HepG2 (cell line): ENCODE results near the gene DLEC1. TPM values are rescaled to one million over a fixed set of nuclear protein-coding genes. Genes with fewer than 3 reads are reported as not detected.

Source experiments
- ATAC-seq: fragments of 200-7000 bp; cut with Tn5 transposase; 3 replicates; pipeline ENCODE4 v1.9.1; 2020; ENCODE audit warnings: mild to moderate bottlenecking, moderate library complexity
- BruUV-seq: library from RNA; stranded (reverse); fragments of 400-500 nt; replicated peaks from 2 replicates; lab custom pipeline; 2021; lab: Mats Ljungman, UMichigan
- CTCF ChIA-PET: fragments of 300-600 bp; formaldehyde crosslinking; extraction: SDS; loops from one replicate; lab custom pipeline; 2021; ENCODE audit warnings: low total read pairs, inconsistent platforms, low intra/inter-chr PET ratio; lab: Yijun Ruan, JAX
- POLR2A ChIA-PET: fragments of 350-600 bp; sonication (Branson Sonifier 250); formaldehyde crosslinking; loops from one replicate; lab custom pipeline; 2020; ENCODE audit warnings: antibody characterized with exemption, inconsistent platforms; lab: Yijun Ruan, JAX
- DNase-seq: peaks from one replicate; pipeline ENCODE4 v3.0.0-alpha.2; 2015; ENCODE audit warnings: low spot score
- FAIRE-seq: peaks from 3 replicates; lab custom pipeline; 2011; peaks lifted over from hg19 to GRCh38; lab: Jason Lieb, UNC
- H2AFZ ChIP-seq: one replicate; pipeline ENCODE4 v1.6.1; 2011; ENCODE audit warnings: low read length, inconsistent platforms
- H3K27ac ChIP-seq: fragments of 300-600 bp; 3 replicates; pipeline ENCODE4 v1.8.0; 2011; ENCODE audit warnings: mixed run types, mild to moderate bottlenecking, mixed read lengths, low read length, inconsistent platforms; ENCODE audit not compliant: insufficient read depth; ENCODE audit errors: extremely low read length
- H3K27me3 ChIP-seq, 2 experiments: fragments of 200-600 bp in 1 of 2; 2 replicates in 1 of 2; 3 replicates in 1 of 2; pipeline versions ENCODE4 v1.6.0 to v1.8.0; 2011; ENCODE audit warnings: low read length in 2 of 2, mild to moderate bottlenecking in 2 of 2, moderate library complexity in 2 of 2, inconsistent platforms in 1 of 2; ENCODE audit not compliant: insufficient read depth in 2 of 2, control insufficient read depth in 1 of 2
- H3K36me3 ChIP-seq, 2 experiments: fragments of 200-600 bp in 1 of 2; replicated peaks in 1 of 2; 2 replicates in 1 of 2; 3 replicates in 1 of 2; pipeline versions ENCODE4 v1.5.1 to v1.8.0; 2011; ENCODE audit warnings: low read length in 2 of 2, inconsistent platforms in 1 of 2; ENCODE audit not compliant: insufficient read depth in 2 of 2, control insufficient read depth in 1 of 2
- H3K4me1 ChIP-seq: 2 replicates; pipeline ENCODE4 v1.5.1; 2012; ENCODE audit warnings: low read length, inconsistent platforms; ENCODE audit not compliant: insufficient read depth
- H3K4me2 ChIP-seq: 2 replicates; pipeline ENCODE4 v1.6.0; 2011; ENCODE audit warnings: low read depth, low read length, inconsistent platforms
- H3K4me3 ChIP-seq, 3 experiments: fragments of 200-600 bp in 1 of 3; sonication (generic), shearing (Covaris generic) in 1 of 3; replicated peaks in 1 of 3; 2 replicates each; pipeline ENCODE4 v1.5.1; 2011 to 2016; ENCODE audit warnings: low read length in 3 of 3, inconsistent platforms in 2 of 3, low read depth in 2 of 3, mild to moderate bottlenecking in 2 of 3, control low read depth in 1 of 3, mixed read lengths in 1 of 3; ENCODE audit not compliant: insufficient read depth in 1 of 3
- H3K79me2 ChIP-seq: one replicate; pipeline ENCODE4 v1.6.1; 2011; ENCODE audit warnings: low read length, inconsistent platforms; ENCODE audit not compliant: insufficient read depth
- H3K9ac ChIP-seq: 2 replicates; pipeline ENCODE4 v1.6.0; 2011; ENCODE audit warnings: mild to moderate bottlenecking, low read depth, low read length, inconsistent platforms; ENCODE audit not compliant: insufficient read depth
- H3K9me3 ChIP-seq: 2 replicates; pipeline ENCODE4 v1.5.1; 2012; ENCODE audit warnings: mild to moderate bottlenecking, low read length
- H4K20me1 ChIP-seq: 2 replicates; pipeline ENCODE4 v1.6.0; 2011; ENCODE audit warnings: inconsistent platforms, mild to moderate bottlenecking, low read length, moderate library complexity; ENCODE audit not compliant: insufficient read depth
- FOXA1 ChIP-seq, 2 experiments: fragments of 450-650 bp in 1 of 2; sonication (generic) in 1 of 2; formaldehyde crosslinking in 1 of 2; IDR thresholded peaks; 2 replicates each; pipeline versions ENCODE4 v1.4.0 to v1.6.1; 2016 to 2020; ENCODE audit warnings: missing genetic modification reagents in 1 of 2
- HMGXB4 ChIP-seq, 2 experiments: sonication (generic) in 1 of 2; formaldehyde crosslinking in 1 of 2; IDR thresholded peaks; 2 replicates each; pipeline versions ENCODE4 v1.4.0 to v1.6.1; 2018 to 2020; ENCODE audit warnings: missing genetic modification reagents in 2 of 2, borderline replicate concordance in 1 of 2, low read depth in 1 of 2, mild to moderate bottlenecking in 1 of 2, missing biosample characterization in 1 of 2
- IRF9 ChIP-seq: sonication (generic); formaldehyde crosslinking; IDR thresholded peaks from 2 replicates; pipeline ENCODE4 v1.8.0; 2022; ENCODE audit warnings: missing genetic modification reagents, mild to moderate bottlenecking, borderline replicate concordance
- SMAD1 ChIP-seq: sonication (generic); formaldehyde crosslinking; IDR thresholded peaks from 2 replicates; pipeline ENCODE4 v1.4.0; 2020; ENCODE audit warnings: missing genetic modification reagents, low read depth, mild to moderate bottlenecking, borderline replicate concordance
- ZNF326 ChIP-seq: sonication (generic); formaldehyde crosslinking; IDR thresholded peaks from 2 replicates; pipeline ENCODE4 v1.4.0; 2020; ENCODE audit warnings: missing genetic modification reagents, borderline replicate concordance
- ZNF331 ChIP-seq: sonication (generic); formaldehyde crosslinking; IDR thresholded peaks from 2 replicates; pipeline ENCODE4 v1.4.0; 2020; ENCODE audit warnings: missing genetic modification reagents
- ZNF501 ChIP-seq: sonication (generic); formaldehyde crosslinking; IDR thresholded peaks from 2 replicates; pipeline ENCODE4 v1.5.1; 2020; ENCODE audit warnings: mild to moderate bottlenecking, moderate library complexity, missing genetic modification reagents
- WGBS: methylation state at CpG from one replicate; pipeline ENCODE4 v1.1.6; 2017; ENCODE audit warnings: low lambda C conversion rate; 5-methylcytosine and 5-hydroxymethylcytosine counted together
- in situ Hi-C: cut with HindIII; loops from 2 replicates; pipeline ENCODE4 v1.10.0; 2017; ENCODE audit warnings: low pct_unique_long_range_greater_than_20kb; ENCODE audit not compliant: extremely low pct_ligation_motif_present
- intact Hi-C: fragments of 100-400 bp; cut with micrococcal nuclease; formaldehyde crosslinking; loops from one replicate; pipeline ENCODE4 v1.10.0; 2022; ENCODE audit not compliant: unreplicated experiment
- polyA plus RNA-seq, 8 experiments: library from polyadenylated mRNA; depleted of rRNA in 3 of 8; stranded (reverse) in 7 of 8; unstranded in 1 of 8; fragments of >200 nt; fragmentation: Illumina TruSeq in 4 of 8; extraction: Trizol in 4 of 8; gene quantifications; 2 replicates each; pipeline versions ENCODE4 v1.2.1 to v1.2.3, GENCODE V29; 2011 to 2016; ENCODE audit warnings: low read depth in 4 of 8, missing spikeins in 1 of 8, mixed read lengths in 1 of 8; ENCODE audit not compliant: insufficient read depth in 1 of 8
- total RNA-seq, 5 experiments: library from RNA; depleted of rRNA; stranded (reverse); fragments of >200 nt; fragmentation: Illumina TruSeq; extraction: Trizol; gene quantifications; 2 replicates each; pipeline ENCODE4 v1.2.3, GENCODE V29; 2016; ENCODE audit warnings: low read depth in 1 of 5
- TF ChIP-seq, protein P1 (sequence below): sonication (generic); formaldehyde crosslinking; IDR thresholded peaks from 2 replicates; pipeline ENCODE4 v1.5.0; 2020; ENCODE audit warnings: missing genetic modification reagents
- TF ChIP-seq, protein P2 (sequence below), 2 experiments: sonication (generic) in 1 of 2; formaldehyde crosslinking in 1 of 2; IDR thresholded peaks; 2 replicates each; pipeline versions ENCODE4 v1.6.1 to v1.9.0; 2014 to 2022; ENCODE audit warnings: antibody characterized with exemption in 1 of 2, borderline replicate concordance in 1 of 2, inconsistent platforms in 1 of 2, low read depth in 1 of 2, missing genetic modification reagents in 1 of 2
- TF ChIP-seq, protein P3 (sequence below): IDR thresholded peaks from 2 replicates; pipeline ENCODE4 v1.6.1; 2012; ENCODE audit warnings: low read depth, low read length, improper control_type of control experiment

The DLEC1 gene
- total and polyA plus RNA-seq, 2 of the 13 experiments (the other 11 are each of a cell fraction or from before 2014, with no cell fraction given), result 0.09 TPM; not detected in 1

- no peak for FAIRE-seq
- ChIA-PET POLR2A (no interaction called here), CTCF (no interaction called here)
- BruUV-seq, result no TSS peak
- intact Hi-C loops (no loop called here), in situ Hi-C loops (no loop called here)
- Histone ChIP-seq H3K4me2 (no peak overlapping the region), H3K9ac (no peak overlapping the region), H3K27ac (no peak overlapping the region), H3K27me3 (peaks cover 1 to 13% of the 10 kb centered on the region in 2 experiments; a peak in 4 of 5 replicates), H3K9me3 (no peaks in the 10 kb centered on the region), H3K36me3 (no peaks in the 10 kb centered on the region), H2AFZ (no peak overlapping the region), H3K79me2 (no peaks in the 10 kb centered on the region), H3K4me3 (no peak overlapping the region), H3K4me1 (peaks cover 86% of the 10 kb centered on the region), H4K20me1 (no peaks in the 10 kb centered on the region)
- WGBS, result 65% methylated on average over 5 of the region's 7 CpGs
- DNase-seq, result no peak
- no peak for ATAC-seq
- TF ChIP-seq, protein P1, sequence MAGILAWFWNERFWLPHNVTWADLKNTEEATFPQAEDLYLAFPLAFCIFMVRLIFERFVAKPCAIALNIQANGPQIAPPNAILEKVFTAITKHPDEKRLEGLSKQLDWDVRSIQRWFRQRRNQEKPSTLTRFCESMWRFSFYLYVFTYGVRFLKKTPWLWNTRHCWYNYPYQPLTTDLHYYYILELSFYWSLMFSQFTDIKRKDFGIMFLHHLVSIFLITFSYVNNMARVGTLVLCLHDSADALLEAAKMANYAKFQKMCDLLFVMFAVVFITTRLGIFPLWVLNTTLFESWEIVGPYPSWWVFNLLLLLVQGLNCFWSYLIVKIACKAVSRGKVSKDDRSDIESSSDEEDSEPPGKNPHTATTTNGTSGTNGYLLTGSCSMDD (CRISPR knock-in tag), result no peak
- TF ChIP-seq, protein P2, sequence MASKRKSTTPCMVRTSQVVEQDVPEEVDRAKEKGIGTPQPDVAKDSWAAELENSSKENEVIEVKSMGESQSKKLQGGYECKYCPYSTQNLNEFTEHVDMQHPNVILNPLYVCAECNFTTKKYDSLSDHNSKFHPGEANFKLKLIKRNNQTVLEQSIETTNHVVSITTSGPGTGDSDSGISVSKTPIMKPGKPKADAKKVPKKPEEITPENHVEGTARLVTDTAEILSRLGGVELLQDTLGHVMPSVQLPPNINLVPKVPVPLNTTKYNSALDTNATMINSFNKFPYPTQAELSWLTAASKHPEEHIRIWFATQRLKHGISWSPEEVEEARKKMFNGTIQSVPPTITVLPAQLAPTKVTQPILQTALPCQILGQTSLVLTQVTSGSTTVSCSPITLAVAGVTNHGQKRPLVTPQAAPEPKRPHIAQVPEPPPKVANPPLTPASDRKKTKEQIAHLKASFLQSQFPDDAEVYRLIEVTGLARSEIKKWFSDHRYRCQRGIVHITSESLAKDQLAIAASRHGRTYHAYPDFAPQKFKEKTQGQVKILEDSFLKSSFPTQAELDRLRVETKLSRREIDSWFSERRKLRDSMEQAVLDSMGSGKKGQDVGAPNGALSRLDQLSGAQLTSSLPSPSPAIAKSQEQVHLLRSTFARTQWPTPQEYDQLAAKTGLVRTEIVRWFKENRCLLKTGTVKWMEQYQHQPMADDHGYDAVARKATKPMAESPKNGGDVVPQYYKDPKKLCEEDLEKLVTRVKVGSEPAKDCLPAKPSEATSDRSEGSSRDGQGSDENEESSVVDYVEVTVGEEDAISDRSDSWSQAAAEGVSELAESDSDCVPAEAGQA (IDR thresholded peaks at IDR 0.05; ENCODE audit: low read depth), result no peak
- TF ChIP-seq, protein P2 (CRISPR knock-in tag; IDR thresholded peaks at IDR 0.05; ENCODE audit: borderline replicate concordance), result no peak
- TF ChIP-seq, protein P3, sequence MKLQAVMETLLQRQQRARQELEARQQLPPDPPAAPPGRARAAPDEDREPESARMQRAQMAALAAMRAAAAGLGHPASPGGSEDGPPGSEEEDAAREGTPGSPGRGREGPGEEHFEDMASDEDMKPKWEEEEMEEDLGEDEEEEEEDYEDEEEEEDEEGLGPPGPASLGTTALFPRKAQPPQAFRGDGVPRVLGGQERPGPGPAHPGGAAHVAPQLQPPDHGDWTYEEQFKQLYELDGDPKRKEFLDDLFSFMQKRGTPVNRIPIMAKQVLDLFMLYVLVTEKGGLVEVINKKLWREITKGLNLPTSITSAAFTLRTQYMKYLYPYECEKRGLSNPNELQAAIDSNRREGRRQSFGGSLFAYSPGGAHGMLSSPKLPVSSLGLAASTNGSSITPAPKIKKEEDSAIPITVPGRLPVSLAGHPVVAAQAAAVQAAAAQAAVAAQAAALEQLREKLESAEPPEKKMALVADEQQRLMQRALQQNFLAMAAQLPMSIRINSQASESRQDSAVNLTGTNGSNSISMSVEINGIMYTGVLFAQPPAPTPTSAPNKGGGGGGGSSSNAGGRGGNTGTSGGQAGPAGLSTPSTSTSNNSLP, result no peak
- TF ChIP-seq IRF9 (CRISPR knock-in tag), result no peak
- no peak for TF ChIP-seq ZNF326 (CRISPR knock-in tag)
- no peak for TF ChIP-seq FOXA1 (IDR thresholded peaks at IDR 0.05)
- no peak for TF ChIP-seq FOXA1 (CRISPR knock-in tag; IDR thresholded peaks at IDR 0.05)
- TF ChIP-seq SMAD1, result no peak
- no peak for TF ChIP-seq ZNF331 (CRISPR knock-in tag)
- TF ChIP-seq HMGXB4 (CRISPR knock-in tag; IDR thresholded peaks at IDR 0.05; ENCODE audit: borderline replicate concordance in 1 of 2, low read depth in 1 of 2), result no peak
- TF ChIP-seq ZNF501, result no peak
These were observed 49.1 kb upstream of the DLEC1 start for GRCh38 chr3:37989821-37990480.
